ENCODE data around the gene COL4A6.

GRCh38 chrX:108203540-108203939 is 234.7 kb downstream of the COL4A6 start:
- TF ChIP-seq CTCF (IDR thresholded peaks at IDR 0.05; ENCODE audit: low read depth, low read length, poor library complexity, severe bottlenecking) (no peak), EZH2phosphoT487 (IDR thresholded peaks at IDR 0.05; ENCODE audit: borderline replicate concordance, low read length) (no peak)

All from DOHH2 (cell line).